ENCODE results near the gene LGALS14. TPM values are rescaled to one million over a fixed set of nuclear protein-coding genes. Genes with fewer than 3 reads are reported as not detected.
"Not testable (repeated sequence)": the region's sequence is repeated elsewhere in the genome, so short reads cannot be mapped to it uniquely, and the experiment has no call there.

LGALS14 gene, protein sequence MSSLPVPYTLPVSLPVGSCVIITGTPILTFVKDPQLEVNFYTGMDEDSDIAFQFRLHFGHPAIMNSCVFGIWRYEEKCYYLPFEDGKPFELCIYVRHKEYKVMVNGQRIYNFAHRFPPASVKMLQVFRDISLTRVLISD
- not detected for total RNA-seq
- long read RNA-seq = 0 reads

DNA sequence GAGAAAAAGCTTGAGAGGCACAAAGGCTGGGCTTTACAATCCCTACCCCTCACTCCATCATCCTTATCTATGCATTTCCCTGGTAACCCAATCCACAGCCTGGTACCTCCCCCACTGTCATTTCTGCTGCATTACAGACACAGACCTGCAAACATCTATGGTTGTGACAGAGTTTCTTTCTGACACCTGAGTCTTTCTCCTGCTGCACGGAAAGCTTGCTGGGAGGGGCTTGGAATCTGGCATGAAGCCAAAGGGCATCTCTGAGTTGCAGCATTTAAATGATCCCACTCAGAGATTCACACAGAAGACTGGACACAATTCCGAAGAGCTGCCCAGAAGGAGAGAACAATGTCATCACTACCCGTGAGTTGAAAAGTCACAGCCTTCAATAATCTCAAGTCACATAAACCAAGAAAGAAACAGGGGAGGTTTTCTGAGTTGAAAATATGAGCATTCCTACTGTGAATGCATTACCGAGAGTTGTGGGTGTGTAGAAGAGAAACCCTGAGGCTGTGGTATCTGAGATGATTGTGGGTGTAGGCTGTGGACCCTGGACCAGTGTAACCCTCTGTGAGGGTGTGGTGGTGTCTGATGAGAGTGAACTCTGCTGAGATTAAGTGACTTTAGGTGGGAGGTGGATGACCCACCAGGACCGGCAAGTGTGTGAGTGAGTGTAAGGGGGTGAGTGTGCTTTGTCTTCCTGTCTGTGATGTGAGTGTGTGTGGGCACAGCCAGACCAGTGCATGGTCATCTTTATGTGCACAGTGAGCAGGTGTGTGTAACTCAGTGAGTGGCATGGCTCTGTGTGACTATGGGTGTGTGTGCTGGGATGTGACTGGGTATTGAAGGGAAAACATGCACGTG is at the start of gene LGALS14:
Gene LGALS14, plus strand, starts transcription at position 301 of the 864 bp plus-strand sequence. Its CDS starts 48 bp downstream, at position 349.
- ATAC-seq = no peak
- intact Hi-C loops (cut with DNase I) = no loop called here
- DNase-seq (ENCODE audit: missing footprints) = no peak

- no peak for ATAC-seq
- DNase-seq (ENCODE audit: missing footprints) = no peak
- intact Hi-C loops (cut with DNase I) = no loop called here
These were observed 48.7 kb upstream of the LGALS14 start, which contains the start of gene LGALS16 for GRCh38 chr19:39655613-39656012. Gene LGALS16, plus strand, starts transcription at chr19:39655913. Its CDS starts 49 bp downstream, at chr19:39655962.

- intact Hi-C loops (cut with DNase I) = no loop called here
- ATAC-seq (no peak), DNase-seq (ENCODE audit: missing footprints) (no peak)
These were observed 44.5 kb upstream of the LGALS14 start for GRCh38 chr19:39659791-39660190.

DNA sequence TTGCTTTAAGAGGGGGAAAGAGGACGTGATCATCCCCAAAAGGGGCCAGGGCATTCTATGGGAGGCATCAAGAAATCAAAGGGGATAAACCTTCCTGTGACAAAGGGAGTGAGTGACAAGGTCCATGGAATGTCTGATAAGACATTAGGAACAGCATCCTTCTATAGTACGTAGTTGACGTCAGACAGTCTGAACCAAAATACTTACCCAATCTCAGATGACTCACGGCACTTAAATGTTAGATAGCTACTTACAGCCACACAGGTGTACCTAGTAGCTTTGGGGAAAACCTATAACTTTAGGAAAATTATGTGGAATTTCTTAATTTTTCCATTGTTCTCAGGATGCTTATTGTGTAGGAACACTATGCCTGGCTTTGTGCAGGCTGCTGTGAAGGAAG is 43.6 kb upstream of the LGALS14 start:
- intact Hi-C loops (cut with DNase I) = no loop called here
- no peak for DNase-seq (ENCODE audit: missing footprints)
- ATAC-seq = no peak

DNA sequence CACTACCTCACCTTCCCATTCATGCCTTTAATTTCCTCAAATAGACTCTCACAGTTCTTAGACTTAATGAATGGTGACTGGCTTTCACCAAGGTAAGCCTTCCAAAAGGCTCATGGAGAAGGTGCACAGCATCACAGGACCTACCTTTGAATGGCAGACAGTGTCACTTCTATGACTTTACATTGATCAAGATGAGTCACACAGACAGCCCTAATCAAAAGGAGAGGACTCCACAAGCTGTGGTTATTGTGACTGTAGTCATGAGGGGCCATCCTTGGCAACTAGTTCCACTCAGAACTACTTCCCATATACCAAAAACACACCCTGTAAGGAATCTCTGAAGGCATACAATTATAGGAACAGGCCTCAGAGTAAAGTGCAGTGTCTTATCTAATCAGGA is 42.7 kb upstream of the LGALS14 start:
- ATAC-seq = no peak
- intact Hi-C loops (cut with DNase I) = no loop called here
- DNase-seq (ENCODE audit: missing footprints) = no peak

- not testable (repeated sequence) for DNase-seq (ENCODE audit: missing footprints); ATAC-seq
- intact Hi-C loops (cut with DNase I) = loop anchor here (5.0 kb wide), 2 partner anchors 228 to 548 kb away; no protein-coding TSS in a partner anchor
These were observed 34.4 kb upstream of the LGALS14 start for GRCh38 chr19:39669860-39670259.

DNA sequence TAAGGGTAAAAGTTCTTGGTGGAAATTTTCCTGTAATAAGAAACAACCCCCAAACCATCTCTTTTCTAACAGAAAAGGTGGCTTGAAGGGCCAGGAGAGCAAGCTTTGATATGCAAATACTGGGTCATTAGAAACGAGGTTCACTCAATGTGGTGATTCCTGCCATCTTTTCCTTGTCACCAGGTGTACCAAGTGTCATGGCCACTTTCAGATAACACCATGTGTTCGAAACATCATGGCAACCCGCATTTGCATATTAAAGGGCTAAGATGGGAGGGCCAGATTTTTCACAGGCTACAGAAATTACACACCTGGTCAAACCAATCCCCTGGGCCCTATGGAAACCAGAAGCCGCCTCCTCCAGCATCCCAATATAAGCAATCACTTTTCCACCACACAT is 33.3 kb upstream of the LGALS14 start:
- ATAC-seq (no peak), DNase-seq (ENCODE audit: missing footprints) (no peak)
- intact Hi-C loops (cut with DNase I) = loop anchor here (5.0 kb wide), 2 partner anchors 229 to 549 kb away; no protein-coding TSS in a partner anchor

- intact Hi-C loops (cut with DNase I) = loop anchor here (1.0 to 5.0 kb wide), 3 partner anchors 121 to 550 kb away; no protein-coding TSS in a partner anchor
- no peak for DNase-seq (ENCODE audit: missing footprints)
- no peak for ATAC-seq
These were observed 32.4 kb upstream of the LGALS14 start for GRCh38 chr19:39671739-39672363.

- no peak for DNase-seq (ENCODE audit: missing footprints)
- no peak for ATAC-seq
- intact Hi-C loops (cut with DNase I) = loop anchor here (1.0 to 5.0 kb wide), 3 partner anchors 121 to 550 kb away; no protein-coding TSS in a partner anchor
These were observed 31.8 kb upstream of the LGALS14 start for GRCh38 chr19:39672473-39672872.

DNA sequence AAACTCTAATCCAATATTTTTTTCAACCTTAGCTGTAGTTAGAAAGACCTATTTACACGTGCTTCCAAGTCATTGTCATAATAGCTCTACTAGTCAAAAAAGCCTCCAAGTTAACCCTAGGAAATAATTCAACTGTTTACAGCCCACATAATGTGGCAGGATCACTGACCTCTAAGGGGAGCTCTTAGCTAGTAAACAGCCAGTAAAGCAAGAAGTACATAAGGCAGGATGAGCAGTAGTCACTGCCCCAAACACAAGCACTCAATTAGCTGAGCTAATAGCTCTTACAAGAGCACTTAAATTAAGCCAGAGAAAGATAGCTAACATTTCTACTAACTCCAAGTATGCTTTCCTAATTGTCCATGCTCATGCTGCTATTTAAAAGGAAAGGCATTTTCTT is 30.4 kb upstream of the LGALS14 start:
- intact Hi-C loops (cut with DNase I) = loop anchor here (5.0 kb wide), 2 partner anchors 232 to 552 kb away; no protein-coding TSS in a partner anchor

DNA sequence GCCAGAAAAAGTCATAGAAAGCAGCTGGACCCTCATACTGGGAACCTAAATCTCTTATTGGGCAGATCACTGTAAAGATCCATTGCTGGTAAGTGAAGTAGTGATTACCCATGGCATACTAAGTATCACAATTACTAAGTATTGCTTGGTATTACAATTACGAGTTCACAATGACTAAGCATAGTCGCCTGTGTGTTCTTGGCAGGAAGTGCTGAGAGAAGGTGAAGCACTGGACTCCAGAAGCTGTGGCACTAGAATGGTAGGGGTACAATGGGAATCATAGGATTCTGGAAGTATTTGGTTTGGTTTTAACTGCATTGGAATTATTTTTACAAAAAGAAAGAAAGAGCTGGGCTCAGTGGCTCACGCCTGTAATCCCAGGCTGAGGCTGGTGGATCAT is 28.3 kb upstream of the LGALS14 start:
- DNase-seq (ENCODE audit: missing footprints) (no peak), ATAC-seq (no peak)
- intact Hi-C loops (cut with DNase I) = no loop called here

More for the DNA sequence above, 30.4 kb upstream of the LGALS14 start:
- ATAC-seq; DNase-seq (ENCODE audit: missing footprints): not testable (repeated sequence)

- no peak for DNase-seq (ENCODE audit: missing footprints)
- peak; percentile 41 for ATAC-seq
- intact Hi-C loops (cut with DNase I) = no loop called here
These were observed 26.1 kb upstream of the LGALS14 start for GRCh38 chr19:39677961-39678889.

GRCh38 chr19:39679056-39679790 is 25.1 kb upstream of the LGALS14 start:
- intact Hi-C loops (cut with DNase I) = no loop called here
- ATAC-seq (peak; percentile 56), DNase-seq (ENCODE audit: missing footprints) (no peak)

DNA sequence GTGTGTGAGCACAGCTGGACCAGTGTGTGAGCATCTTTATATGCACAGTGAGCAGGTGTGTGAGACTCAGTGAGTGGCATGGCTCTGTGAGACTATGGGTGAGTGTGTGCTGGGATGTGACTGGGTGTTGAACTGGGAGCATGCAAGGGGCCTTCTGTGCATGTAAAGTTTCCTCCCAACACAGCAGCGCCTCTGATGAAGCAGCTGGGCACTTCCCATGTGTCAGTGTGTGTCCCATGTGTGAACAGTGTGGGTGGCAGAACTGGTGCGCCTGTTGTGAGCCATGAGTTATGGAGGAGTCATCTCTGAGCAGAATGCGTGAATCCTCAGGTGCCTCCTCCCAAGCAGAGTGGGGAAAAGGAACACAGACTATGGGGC is 24.5 kb upstream of the LGALS14 start:
- ATAC-seq = no peak
- intact Hi-C loops (cut with DNase I) = no loop called here
- DNase-seq (ENCODE audit: missing footprints) = no peak

GRCh38 chr19:39680593-39680992 is 23.7 kb upstream of the LGALS14 start:
- intact Hi-C loops (cut with DNase I) = no loop called here
- DNase-seq (ENCODE audit: missing footprints) = no peak
- no peak for ATAC-seq

- ATAC-seq (no peak), DNase-seq (ENCODE audit: missing footprints) (no peak)
- intact Hi-C loops (cut with DNase I) = no loop called here
These were observed 22.9 kb upstream of the LGALS14 start for GRCh38 chr19:39681416-39681815.

DNA sequence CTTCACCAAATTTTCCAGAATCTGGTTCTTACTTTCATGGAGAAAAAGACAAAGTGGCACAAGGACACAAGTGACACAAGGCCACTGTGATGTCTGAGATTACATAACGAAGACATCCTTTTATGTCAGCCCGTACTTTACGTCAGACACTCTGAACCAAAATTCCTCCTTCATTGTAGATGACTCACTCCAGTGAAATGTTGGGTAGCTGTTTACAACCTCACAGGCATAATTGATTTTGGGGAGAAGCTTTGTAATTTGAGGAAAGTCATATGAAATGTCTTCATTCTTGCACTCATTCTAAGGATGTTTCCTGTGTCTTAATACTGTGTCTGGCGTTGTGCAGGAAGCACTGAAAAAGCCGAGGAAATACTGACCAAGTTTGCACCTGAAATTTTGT is 20.0 kb upstream of the LGALS14 start:
- DNase-seq (ENCODE audit: missing footprints) (no peak), ATAC-seq (no peak)
- intact Hi-C loops (cut with DNase I) = no loop called here

DNA sequence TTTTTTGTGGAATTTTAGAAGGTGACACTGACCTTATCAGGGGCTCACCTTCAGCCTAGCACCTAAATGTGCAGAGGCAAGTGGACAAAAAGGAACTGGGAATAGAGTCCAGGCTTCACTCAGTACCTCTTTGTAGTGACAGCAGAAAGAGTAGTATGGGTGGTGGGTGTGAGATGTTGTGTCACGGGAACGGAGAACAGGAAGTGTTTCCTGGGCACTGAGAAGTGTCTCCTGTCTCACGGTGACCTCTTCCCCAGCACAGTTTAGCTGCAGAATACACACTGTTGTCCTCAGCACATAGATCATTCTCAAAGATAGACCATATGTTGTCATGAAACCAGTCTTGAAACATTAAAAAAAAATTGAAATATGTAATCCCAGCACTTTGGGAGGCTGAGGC is 17.5 kb upstream of the LGALS14 start:
- intact Hi-C loops (cut with DNase I) = no loop called here

More for the DNA sequence above, 17.5 kb upstream of the LGALS14 start:
- DNase-seq (ENCODE audit: missing footprints) (no peak), ATAC-seq (no peak)
